GM18861 (cell line): ENCODE measurements around the gene IRX4.
"Not testable (repeated sequence)": the region's sequence is repeated elsewhere in the genome, so short reads cannot be mapped to it uniquely, and the experiment has no call there.

Experiments used
- ATAC-seq: cut with Tn5 transposase; IDR thresholded peaks from one replicate; pipeline ENCODE4 v1.9.1; 2021; ENCODE audit not compliant: unreplicated experiment

Gene IRX4

DNA sequence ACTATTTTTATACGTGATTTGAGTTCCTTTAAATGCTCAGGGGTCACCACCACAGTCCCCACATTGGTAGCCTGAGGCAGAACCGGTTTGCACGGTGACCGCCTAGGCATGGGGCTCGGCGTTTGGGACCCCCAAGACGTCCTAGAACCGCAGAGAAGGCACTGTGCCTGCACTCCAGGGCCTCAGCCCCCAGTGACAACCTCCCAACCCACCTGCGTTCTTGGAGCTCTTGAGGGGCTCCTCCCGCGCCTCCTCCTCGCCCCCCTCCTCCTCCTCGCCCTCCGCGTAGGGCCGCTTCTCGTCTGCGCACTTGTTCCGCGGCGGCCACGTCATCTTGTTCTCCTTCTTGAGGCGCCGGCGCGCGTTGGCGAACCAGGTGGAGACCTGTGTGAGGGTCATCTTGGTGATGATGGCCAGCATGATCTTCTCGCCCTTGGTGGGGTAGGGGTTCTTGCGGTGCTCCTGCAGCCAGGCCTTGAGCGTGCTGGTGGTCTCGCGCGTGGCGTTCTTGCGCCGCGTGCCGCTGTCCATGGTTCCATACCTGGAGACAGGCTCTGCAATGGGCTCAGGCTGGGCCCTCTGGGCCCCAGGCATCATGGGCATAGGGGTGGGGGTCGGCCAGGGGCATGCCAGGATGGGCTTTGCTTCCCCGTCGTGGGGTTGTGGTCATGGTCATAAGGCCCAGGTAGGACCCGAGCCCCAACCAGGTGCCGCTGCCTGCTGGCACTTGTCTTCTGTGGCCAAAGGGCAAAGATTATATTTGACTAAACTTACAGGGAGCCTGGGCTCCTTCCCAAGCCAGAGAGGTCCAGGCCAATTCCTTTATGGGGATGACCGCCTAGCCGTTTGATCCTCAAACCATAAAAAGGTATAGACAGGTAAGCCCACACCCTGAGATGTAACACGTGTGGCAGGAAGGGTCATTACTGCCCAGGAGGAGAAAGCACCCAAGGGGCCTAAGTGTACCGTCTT lies 3.1 kb downstream of the IRX4 start:
- ATAC-seq, result no peak

GRCh38 chr5:1878050-1878849 lies 4.5 kb downstream of the IRX4 start:
- ATAC-seq, result no peak

DNA sequence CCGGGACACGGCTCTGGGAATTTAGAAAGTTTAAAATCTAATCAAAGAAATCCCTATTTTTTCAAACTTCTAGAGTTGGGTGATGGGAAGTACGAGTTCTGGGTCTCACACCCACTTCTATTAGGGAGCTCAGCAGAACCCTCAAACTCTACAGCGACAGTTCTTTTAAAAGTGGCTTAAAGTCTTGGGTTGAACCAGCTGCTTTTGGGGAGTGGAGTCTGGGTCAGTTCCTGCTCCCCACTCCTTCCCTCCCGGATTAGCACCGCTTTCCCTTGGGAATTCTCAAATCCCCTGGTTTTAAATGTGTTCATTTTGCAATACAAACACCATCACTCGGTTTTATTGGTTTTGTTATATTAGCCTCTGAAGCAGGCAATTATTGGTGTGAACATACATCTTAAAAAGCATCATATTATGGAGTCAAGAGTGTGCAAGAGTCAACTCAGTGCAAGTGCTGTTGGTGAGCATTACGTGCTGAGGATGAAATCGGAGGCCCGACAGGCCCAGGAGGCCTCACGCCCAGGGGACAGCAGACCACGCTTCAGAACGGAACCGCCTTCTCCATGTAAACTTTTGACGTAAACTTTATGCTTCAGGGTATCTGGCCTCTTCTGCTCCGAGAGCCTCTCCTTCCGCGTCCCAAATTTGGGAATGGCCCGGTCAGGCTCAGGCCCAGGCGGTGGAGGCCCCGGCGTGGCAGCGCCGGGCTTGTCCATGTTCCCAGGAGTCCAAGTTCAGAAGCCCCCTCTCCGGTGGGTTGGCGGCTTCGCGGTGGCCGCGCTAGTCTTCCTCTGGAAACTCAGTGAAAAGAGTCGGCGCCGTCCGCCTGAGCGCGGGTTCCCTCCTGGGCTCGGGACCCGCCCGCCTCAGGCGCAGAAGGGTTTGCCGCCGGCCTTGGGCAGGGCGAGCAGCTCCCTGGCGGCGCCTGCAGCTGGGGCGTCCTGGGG lies 5.3 kb downstream of the IRX4 start:
- no peak for ATAC-seq

DNA sequence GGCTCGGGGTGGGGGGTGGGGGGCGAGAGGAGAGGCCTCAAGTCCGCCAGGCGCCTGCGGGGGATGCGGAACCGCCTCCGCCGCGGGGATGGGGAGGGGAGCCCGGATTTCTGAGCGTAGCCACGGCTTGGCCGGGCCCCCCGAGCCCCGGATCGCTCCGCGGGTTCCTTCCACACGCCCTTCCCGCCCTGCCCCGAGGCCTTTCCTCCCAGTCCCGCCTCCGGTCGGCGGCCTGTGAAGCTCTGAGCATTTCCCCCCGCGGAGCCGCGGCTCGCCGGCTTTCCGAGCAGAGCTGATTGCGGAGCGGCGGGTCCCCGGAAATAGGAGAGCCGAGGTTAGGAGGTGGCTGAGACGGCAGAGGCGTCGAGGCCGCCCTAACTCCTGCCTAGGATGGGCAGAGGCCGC lies 6.1 kb downstream of the IRX4 start:
- ATAC-seq, result no peak

DNA sequence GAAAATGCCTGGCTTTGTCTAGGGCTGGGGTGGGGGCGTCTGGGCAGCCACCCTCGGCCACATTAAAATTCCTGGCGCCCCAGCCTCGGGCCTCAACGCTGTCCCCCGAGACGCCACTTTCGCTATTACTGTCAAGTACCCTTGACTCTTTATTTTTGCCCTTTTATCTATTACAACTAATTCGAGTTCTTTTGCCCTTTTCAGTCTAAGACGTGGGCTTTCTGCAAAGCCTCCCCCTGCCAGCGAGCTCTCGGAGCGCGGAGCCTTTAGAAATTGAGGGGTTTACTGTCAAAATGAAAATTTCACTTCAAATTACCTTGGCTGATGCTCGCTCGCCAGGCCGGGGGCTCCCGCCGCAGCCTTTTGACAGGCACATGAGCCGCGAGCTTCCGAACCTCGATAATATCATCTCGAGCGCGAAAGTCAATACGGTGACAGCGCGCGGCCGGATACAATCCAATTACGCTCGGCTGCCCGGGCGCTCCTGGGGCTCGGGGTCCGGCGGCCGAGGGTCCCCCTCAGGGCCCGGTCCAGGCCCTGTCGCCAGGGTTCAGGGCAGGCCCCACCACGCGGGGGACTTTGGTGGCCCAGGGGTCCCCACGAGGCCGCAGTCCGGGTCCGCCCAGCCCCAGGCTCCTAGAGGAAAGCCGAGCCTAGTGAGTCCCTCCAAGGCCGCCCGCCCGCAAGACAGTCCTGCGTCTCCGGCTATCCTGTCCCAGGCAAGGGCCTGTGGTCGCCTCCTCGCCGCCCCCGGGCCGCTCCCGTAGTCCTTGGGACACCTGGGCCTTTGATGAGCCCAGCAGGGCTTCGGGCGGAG lies 6.7 kb downstream of the IRX4 start:
- ATAC-seq, result no peak

DNA sequence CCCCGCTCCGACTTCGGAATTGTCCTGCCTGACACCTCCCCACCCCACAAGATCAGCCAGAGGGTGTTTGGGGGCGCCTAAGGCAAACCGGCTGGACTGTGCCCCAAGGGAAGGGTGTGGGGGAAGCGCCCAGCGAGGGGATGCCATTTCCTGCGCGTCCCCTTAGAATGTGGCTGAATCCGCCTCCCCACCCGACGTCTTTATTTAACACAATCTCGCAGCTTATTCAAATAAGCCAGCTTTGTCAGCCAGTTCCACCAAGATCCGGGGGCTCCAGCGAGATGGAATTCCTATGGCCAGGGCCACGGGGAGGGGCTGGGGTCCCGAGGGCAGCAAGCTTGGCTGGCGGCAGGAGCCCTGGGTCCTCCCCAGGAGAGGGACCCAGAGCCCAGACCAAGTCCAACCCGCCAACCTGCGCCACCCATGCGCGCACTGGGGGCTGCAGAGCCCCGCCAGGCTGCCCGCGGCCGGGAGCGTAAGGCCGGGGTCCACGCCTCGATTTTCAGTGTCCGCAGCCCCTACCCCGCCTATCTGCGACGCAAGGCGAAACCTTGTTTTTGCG lies 7.4 kb downstream of the IRX4 start:
- no peak for ATAC-seq

- ATAC-seq, result no peak
Measured at GRCh38 chr5:1874771-1875220, 7.9 kb downstream of the IRX4 start.

GRCh38 chr5:1874348-1874747 lies 8.4 kb downstream of the IRX4 start:
- no peak for ATAC-seq

DNA sequence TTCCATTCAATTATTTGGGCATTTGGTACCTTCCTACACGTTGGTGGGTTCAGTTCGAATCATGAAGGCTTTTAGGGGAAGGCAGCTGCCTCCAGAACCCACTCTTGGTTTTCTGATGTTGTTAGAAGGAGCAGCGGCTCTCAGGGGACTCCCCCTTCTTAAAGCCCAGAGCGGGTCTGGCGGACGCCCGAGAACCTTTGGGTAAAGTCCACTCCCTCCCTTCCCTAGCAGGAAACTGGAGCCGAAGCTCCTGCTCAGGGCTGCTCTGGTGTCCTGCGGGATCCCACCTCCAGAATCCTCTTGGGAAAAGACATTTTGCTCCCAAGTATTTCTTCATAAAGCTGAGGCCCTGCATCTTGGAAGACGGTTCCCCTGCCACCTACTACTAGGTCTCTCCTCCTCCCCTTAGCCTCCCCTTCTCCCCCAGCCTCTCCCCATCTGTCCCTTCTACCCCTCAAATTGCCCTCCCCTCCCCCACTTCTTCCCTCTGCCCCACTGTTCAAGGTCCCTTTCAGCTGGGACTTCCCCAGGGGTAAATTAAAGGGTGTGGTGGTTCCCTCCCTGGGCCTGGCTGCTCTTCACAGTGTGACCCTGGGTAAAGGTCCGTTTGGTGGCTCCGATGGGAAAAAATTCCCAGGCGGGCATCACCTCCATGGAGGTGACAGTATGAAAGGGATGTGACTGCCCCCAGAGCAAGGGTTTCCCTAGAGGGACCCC lies 9.3 kb downstream of the IRX4 start:
- no peak for ATAC-seq

GRCh38 chr5:1871441-1871840 lies 11.3 kb downstream of the IRX4 start:
- ATAC-seq, result no peak

DNA sequence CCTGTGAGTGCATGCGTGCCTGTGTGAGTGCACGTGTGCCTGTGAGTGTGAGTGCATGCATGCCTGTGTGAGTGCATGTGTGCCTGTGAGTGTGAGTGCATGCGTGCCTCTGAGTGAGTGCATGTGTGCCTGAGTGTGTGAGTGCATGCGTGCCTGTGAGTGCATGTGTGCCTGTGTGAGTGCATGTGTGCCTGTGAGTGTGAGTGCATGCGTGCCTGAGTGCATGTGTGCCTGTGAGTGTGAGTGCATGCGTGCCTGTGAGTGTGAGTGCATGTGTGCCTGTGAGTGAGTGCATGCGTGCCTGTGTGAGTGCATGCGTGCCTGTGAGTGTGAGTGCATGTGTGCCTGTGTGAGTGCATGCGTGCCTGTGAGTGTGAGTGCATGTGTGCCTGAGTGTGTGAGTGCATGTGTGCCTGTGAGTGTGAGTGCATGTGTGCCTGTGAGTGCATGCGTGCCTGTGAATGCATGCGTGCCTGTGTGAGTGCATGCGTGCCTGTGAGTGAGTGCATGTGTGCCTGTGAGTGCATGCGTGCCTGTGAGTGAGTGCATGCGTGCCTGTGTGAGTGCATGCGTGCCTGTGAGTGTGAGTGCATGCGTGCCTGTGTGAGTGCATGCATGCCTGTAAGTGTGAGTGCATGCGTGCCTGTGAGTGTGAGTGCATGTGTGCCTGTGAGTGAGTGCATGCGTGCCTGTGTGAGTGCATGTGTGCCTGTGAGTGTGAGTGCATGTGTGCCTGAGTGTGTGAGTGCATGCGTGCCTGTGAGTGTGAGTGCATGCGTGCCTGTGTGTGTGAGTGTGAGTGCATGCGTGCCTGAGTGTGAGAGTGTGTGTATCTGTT lies 12.1 kb downstream of the IRX4 start:
- ATAC-seq, result not testable (repeated sequence)

DNA sequence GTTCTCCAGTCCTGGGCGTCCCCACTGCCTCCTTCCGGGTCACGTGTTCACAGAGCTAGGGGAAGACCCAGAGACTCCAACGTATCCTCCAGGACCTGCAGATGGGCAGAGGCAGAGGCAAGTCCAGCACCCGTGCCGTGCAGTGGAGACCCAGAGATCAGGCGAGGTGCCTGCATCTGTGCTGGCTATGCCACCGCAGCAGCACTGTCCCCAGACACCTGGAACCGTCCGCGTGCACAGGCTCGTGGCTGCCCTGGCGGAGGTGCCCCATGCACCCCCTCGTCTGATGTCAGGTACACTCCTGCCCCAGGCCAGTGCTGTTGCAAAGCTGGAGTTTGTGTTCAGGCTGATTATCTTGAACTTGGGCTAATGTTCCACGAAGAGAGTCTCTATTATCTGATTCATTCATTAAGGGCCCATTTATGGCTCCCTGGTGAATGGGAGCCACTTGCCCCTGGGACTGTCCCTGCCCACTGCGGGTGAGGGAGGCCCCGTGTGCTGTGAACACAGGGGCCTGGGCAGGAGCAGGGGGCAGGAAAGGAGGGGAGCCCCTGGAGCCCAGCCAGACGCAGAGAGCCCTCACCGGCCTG lies 13.7 kb downstream of the IRX4 start:
- no peak for ATAC-seq

GRCh38 chr5:1867815-1868143 lies 14.9 kb downstream of the IRX4 start:
- no peak for ATAC-seq

- ATAC-seq, result no peak
Measured at GRCh38 chr5:1867114-1867814, 15.5 kb downstream of the IRX4 start.

GRCh38 chr5:1865948-1866347 lies 16.8 kb downstream of the IRX4 start:
- no peak for ATAC-seq

DNA sequence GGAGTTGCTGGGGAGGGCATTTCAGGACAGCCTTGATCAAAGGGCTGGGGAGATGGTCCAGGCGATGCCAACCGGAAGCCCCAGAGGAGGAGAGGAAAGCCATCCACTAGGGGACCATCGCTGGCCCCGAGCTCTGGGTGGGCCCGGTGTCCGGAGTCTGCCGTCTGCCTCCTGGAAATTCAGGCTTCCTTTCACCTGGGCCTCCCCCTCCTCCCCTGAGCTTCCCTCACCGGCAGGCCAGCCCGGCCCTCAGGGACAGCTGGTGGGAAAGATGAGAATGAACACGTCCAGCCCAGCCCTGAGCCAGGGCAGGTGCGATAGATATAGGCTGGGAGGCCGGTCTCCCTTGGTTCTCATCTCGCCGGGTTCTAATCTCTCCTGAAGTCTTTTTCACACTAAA lies 17.2 kb downstream of the IRX4 start:
- no peak for ATAC-seq

DNA sequence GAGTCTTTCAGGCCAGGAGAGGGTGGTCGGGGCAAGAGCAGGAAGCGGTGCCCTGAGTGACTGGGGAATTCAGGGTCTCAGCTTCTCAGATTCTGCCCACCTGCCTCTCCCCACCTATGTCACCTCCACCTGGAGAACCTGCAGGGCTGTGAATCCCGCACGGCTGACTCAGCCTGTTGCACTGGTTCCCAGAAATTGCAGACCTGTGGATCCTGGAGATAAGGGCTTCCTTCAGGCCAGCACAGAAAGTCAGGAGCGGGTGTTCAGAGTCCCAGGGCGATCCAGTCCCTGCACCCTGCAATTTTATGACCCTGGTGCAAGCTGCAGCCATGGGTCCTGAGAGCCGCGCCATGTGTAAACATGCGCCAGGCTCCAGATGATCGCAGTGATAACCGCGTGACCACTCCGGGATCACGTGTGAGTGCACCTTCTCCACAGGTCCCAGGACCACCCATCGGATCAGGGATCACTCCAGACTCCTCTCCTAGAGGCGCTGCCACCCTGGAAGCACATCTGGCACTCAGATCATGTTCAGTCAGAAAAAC lies 17.8 kb downstream of the IRX4 start:
- no peak for ATAC-seq
